ENCODE data around the gene DEFB123.

The DEFB123 gene

DNA sequence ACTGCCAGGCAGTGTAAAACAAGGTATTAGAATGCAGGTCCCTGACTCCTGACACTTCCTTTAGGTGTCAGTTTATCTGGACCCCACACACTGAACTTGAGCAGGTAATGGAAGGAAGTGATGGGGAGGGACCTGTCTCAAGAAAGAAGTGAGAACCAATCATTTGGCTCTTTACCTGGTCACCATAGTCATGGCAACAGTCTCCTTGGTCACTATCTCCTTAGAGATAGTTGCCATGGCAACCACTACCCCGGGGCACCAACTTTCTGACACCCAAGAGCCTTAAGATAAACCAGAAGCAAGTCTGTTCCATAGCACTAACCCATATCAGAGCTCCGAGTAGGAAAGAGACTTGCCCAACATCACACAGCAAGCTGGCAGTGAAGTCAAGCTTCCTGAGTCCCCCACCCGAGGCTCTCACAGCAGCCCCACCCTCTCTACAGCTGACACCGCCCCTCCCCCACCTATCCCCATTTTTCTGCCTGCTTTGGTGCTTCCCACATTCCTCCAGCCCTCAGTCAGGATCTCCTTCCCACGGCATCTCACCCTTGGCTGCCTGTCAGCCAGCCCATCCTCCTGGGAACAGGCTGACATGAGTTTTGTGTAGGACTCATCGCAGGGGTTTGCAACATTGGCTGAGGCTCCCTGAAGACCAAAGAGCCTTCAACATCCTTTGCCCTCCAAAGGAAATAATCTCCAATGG is 57.6 kb downstream of the DEFB123 start:
- no peak for DNase-seq (ENCODE audit: low read depth)
- H3K4me3 ChIP-seq (ENCODE audit: low read depth, low read length): no peak overlapping the region
- no peak for TF ChIP-seq CTCF (IDR thresholded peaks at IDR 0.05; ENCODE audit: control insufficient read depth, extremely low read depth, insufficient read depth)

Data from LNCaP clone FGC (cell line).